Stimulated activated CD8-positive, alpha-beta memory T cell treated with anti-CD3 and anti-CD28 coated beads, Interleukin-15, amount 100 ng/mL, for 1 hour (primary cell): ENCODE data around the gene AFP.
"Not testable (repeated sequence)": the region's sequence is repeated elsewhere in the genome, so short reads cannot be mapped to it uniquely, and the experiment has no call there.

Experiments used
- DNase-seq: peaks from one replicate; pipeline ENCODE4 v3.0.0-alpha.2; 2020; ENCODE audit warnings: low read depth

The AFP gene

GRCh38 chr4:73435984-73436383 is at the start of gene AFP:
Gene AFP, plus strand, starts transcription at chr4:73436221. Its CDS starts 42 bp downstream, at chr4:73436263.
- DNase-seq = no peak

- DNase-seq = no peak
Observed at GRCh38 chr4:73387552-73387951, 48.5 kb upstream of the AFP start.

GRCh38 chr4:73388887-73389286 is 47.1 kb upstream of the AFP start:
- no peak for DNase-seq

GRCh38 chr4:73389663-73390062 is 46.4 kb upstream of the AFP start:
- not testable (repeated sequence) for DNase-seq

GRCh38 chr4:73391774-73392173 is 44.2 kb upstream of the AFP start:
- DNase-seq = no peak

- DNase-seq = no peak
Observed at GRCh38 chr4:73392936-73393335, 43.1 kb upstream of the AFP start.

- no peak for DNase-seq
Observed at GRCh38 chr4:73396304-73396703, 39.7 kb upstream of the AFP start.

- no peak for DNase-seq
Observed at GRCh38 chr4:73396993-73397972, 38.7 kb upstream of the AFP start.

GRCh38 chr4:73401412-73401811 is 34.6 kb upstream of the AFP start:
- DNase-seq = no peak

GRCh38 chr4:73404042-73404441 is 32.0 kb upstream of the AFP start, which contains the start of gene ALB:
Gene ALB, plus strand, starts transcription at chr4:73404287. Its CDS starts 41 bp downstream, at chr4:73404328.
- no peak for DNase-seq

GRCh38 chr4:73404457-73404856 is 31.6 kb upstream of the AFP start:
- no peak for DNase-seq

- no peak for DNase-seq
Observed at GRCh38 chr4:73405138-73405537, 30.9 kb upstream of the AFP start.

- no peak for DNase-seq
Observed at GRCh38 chr4:73406548-73406875, 29.5 kb upstream of the AFP start.

- DNase-seq = no peak
Observed at GRCh38 chr4:73407227-73407673, 28.8 kb upstream of the AFP start.

GRCh38 chr4:73408181-73408867 is 27.7 kb upstream of the AFP start:
- no peak for DNase-seq

GRCh38 chr4:73409012-73409862 is 26.8 kb upstream of the AFP start:
- no peak for DNase-seq

GRCh38 chr4:73409978-73410548 is 26.0 kb upstream of the AFP start:
- no peak for DNase-seq

GRCh38 chr4:73410916-73411730 is 24.9 kb upstream of the AFP start:
- no peak for DNase-seq

GRCh38 chr4:73411731-73412414 is 24.1 kb upstream of the AFP start:
- DNase-seq = no peak

GRCh38 chr4:73413294-73413755 is 22.7 kb upstream of the AFP start:
- DNase-seq = no peak
